ENCODE data around the gene ELP5.
A peak's percentile ranks its signal among the peaks of the same experiment; 100 is the strongest.

The ELP5 gene, protein sequence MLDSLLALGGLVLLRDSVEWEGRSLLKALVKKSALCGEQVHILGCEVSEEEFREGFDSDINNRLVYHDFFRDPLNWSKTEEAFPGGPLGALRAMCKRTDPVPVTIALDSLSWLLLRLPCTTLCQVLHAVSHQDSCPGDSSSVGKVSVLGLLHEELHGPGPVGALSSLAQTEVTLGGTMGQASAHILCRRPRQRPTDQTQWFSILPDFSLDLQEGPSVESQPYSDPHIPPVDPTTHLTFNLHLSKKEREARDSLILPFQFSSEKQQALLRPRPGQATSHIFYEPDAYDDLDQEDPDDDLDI

DNA sequence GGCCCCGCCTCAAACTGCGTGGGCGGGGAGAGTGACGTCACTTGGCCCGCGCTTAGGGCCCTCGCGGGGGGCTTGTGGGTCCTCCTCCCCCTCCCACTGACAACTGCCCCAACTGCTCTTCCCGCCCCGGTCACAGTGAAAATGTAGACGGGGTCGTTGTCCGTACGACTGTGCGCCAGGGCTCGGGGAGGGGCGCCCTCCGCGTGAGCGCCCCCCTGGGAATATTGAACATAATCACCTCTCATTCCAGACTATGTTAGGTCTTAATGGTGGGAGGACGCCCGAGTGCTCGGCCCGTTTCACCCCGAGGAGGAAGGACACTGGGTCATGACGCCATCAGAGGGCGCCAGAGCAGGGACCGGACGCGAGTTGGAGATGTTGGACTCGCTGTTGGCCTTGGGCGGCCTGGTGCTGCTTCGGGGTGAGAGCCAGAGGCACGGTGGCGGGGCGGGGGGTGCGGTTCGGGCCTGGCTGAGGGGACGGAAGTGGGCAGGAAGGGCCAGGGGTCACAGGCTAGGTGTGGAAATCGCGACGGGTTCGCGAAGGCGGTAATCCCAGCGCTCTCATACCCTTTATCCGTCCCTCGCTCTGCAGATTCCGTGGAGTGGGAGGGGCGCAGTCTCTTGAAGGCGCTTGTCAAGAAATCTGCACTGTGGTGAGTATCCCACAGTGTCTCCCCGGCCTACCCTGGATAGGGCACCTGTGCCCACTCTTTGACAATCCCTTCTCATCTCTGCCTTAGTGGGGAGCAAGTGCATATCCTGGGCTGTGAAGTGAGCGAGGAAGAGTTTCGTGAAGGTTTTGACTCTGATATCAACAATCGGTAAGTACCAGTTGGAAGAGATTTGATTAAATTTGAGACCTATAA lies at the start of gene ELP5:
ELP5 (plus strand) TSS at position 40 of the 868 bp plus-strand sequence; CDS start at position 376, 336 bp downstream.
- ATAC-seq (ENCODE audit: low read depth) (peak; percentile 66), DNase-seq (ENCODE audit: low spot score) (peak; percentile 92)
- TF ChIP-seq, protein P1, sequence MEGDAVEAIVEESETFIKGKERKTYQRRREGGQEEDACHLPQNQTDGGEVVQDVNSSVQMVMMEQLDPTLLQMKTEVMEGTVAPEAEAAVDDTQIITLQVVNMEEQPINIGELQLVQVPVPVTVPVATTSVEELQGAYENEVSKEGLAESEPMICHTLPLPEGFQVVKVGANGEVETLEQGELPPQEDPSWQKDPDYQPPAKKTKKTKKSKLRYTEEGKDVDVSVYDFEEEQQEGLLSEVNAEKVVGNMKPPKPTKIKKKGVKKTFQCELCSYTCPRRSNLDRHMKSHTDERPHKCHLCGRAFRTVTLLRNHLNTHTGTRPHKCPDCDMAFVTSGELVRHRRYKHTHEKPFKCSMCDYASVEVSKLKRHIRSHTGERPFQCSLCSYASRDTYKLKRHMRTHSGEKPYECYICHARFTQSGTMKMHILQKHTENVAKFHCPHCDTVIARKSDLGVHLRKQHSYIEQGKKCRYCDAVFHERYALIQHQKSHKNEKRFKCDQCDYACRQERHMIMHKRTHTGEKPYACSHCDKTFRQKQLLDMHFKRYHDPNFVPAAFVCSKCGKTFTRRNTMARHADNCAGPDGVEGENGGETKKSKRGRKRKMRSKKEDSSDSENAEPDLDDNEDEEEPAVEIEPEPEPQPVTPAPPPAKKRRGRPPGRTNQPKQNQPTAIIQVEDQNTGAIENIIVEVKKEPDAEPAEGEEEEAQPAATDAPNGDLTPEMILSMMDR (IDR thresholded peaks at IDR 0.05; ENCODE audit: poor library complexity, severe bottlenecking) = peak; percentile 47
- peaks cover 35% of the 10 kb centered on the region for H3K36me3 ChIP-seq (ENCODE audit: low read depth)
- no peaks in the 10 kb centered on the region for H3K27me3 ChIP-seq (ENCODE audit: insufficient read depth, poor library complexity, severe bottlenecking)
- no peaks in the 10 kb centered on the region for H3K9me3 ChIP-seq (ENCODE audit: severe bottlenecking)
- no peaks in the 10 kb centered on the region for H3K4me1 ChIP-seq (ENCODE audit: insufficient read depth, poor library complexity, severe bottlenecking)
- H3K27ac ChIP-seq (ENCODE audit: poor library complexity, severe bottlenecking) = peak within 1 kb of the TSS; percentile 70
- H3K4me3 ChIP-seq (ENCODE audit: severe bottlenecking) = peak within 1 kb of the TSS; percentile 62

DNA sequence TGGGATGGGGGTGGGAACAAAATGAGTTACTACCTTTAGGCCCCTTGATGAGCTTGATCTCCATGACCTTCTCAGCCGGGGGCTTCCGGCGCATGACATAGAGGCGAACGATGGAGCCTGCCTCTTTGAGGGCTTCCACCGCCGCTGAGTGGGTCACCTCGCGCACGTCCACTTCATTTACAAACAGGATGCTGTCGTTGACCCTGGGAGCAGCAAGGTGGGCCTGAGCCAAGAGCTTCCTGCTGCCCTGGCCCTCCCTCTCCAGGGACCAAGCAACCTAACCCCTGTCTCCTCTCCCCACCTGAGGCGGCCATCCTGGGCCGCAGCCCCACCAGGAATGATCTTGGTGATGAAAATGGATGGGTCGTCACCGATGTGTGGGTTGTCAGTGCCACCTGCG lies 48.6 kb upstream of the ELP5 start:
- Histone ChIP-seq H3K9me3 (ENCODE audit: severe bottlenecking) (no peaks in the 10 kb centered on the region), H3K36me3 (ENCODE audit: low read depth) (peaks cover 22% of the 10 kb centered on the region), H3K27me3 (ENCODE audit: insufficient read depth, poor library complexity, severe bottlenecking) (no peaks in the 10 kb centered on the region), H3K4me3 (ENCODE audit: severe bottlenecking) (no peak overlapping the region), H3K27ac (ENCODE audit: poor library complexity, severe bottlenecking) (no peak overlapping the region), H3K4me1 (ENCODE audit: insufficient read depth, poor library complexity, severe bottlenecking) (no peaks in the 10 kb centered on the region)
- no peak for DNase-seq (ENCODE audit: low spot score)
- TF ChIP-seq, protein P1 (IDR thresholded peaks at IDR 0.05; ENCODE audit: poor library complexity, severe bottlenecking) = no peak
- no peak for ATAC-seq (ENCODE audit: low read depth)

DNA sequence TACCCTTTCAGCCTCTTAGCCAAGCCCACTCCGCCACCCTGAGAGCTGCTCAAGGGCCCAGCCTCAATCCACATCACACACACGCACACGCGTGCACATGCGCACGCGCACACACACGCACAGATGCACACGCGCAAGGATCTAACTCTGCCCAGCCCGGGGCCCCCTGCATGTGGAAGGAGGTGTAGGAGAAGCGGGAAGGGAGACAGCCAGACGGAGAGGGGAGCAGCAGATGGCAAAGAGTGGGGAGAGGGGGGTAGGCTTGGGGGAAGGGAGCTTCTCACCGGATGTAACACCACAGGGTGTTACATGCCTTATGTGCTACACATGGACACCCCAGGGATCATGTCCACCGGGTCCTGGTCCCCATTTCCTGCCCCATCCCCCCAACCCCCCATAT lies 47.7 kb upstream of the ELP5 start:
- Histone ChIP-seq H3K27ac (ENCODE audit: poor library complexity, severe bottlenecking) (no peak overlapping the region), H3K36me3 (ENCODE audit: low read depth) (peaks cover 22% of the 10 kb centered on the region), H3K27me3 (ENCODE audit: insufficient read depth, poor library complexity, severe bottlenecking) (no peaks in the 10 kb centered on the region), H3K4me1 (ENCODE audit: insufficient read depth, poor library complexity, severe bottlenecking) (no peaks in the 10 kb centered on the region), H3K4me3 (ENCODE audit: severe bottlenecking) (no peak overlapping the region), H3K9me3 (ENCODE audit: severe bottlenecking) (no peaks in the 10 kb centered on the region)
- TF ChIP-seq, protein P1 (IDR thresholded peaks at IDR 0.05; ENCODE audit: poor library complexity, severe bottlenecking) = no peak
- DNase-seq (ENCODE audit: low spot score) (no peak), ATAC-seq (ENCODE audit: low read depth) (no peak)

DNA sequence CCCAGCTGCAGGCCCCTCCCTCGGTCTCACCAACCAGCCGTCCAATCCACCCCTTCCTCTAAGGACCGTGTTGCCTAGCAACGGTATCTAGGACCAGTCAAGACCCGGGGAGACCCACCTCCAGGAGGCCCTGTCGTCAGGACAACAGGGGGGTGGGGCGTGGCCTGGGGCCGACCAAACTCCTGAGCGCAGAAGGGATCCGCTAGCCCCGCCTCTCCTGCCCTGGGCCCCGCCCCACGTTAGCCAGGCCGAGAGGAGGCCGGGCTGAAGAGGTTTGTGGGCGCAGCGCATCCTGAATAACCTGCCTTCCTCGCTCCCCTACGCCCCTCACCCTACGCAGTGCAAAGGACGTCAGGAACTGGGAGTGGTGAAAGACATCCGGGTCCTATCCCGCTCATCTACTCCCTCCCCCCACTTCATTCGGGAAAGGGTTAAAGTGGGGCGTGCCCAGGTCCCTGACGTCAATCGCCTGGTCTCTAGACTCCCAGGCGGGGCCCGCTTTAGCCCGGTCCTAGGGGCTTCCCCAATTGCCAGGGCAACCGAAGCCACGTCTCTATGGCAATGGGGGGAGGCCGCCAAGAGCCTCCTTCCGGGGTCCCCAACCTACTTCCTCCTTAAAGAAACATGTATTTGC lies 47.1 kb upstream of the ELP5 start:
- Histone ChIP-seq H3K27me3 (ENCODE audit: insufficient read depth, poor library complexity, severe bottlenecking) (no peaks in the 10 kb centered on the region), H3K4me1 (ENCODE audit: insufficient read depth, poor library complexity, severe bottlenecking) (no peaks in the 10 kb centered on the region), H3K36me3 (ENCODE audit: low read depth) (peaks cover 22% of the 10 kb centered on the region), H3K27ac (ENCODE audit: poor library complexity, severe bottlenecking) (no peak overlapping the region), H3K4me3 (ENCODE audit: severe bottlenecking) (peak overlapping the region; percentile 11), H3K9me3 (ENCODE audit: severe bottlenecking) (no peaks in the 10 kb centered on the region)
- ATAC-seq (ENCODE audit: low read depth) = peak; percentile 25; the same call in 1 of the 3 replicates
- no peak for DNase-seq (ENCODE audit: low spot score)
- TF ChIP-seq, protein P1 (IDR thresholded peaks at IDR 0.05; ENCODE audit: poor library complexity, severe bottlenecking) = no peak
